VCaP (cell line): ENCODE results near the gene PXYLP1.
A peak's percentile ranks its signal among the peaks of the same experiment; 100 is the strongest.

ENCODE experiments used
- H3K27ac ChIP-seq: fragments of 450-650 bp; 2 replicates; pipeline ENCODE4 v1.5.1; 2017
- TF ChIP-seq, protein P1 (sequence below): fragments of 450-650 bp; conservative IDR thresholded peaks from 2 replicates; pipeline ENCODE4 v1.5.1; 2017; ENCODE audit warnings: mild to moderate bottlenecking, moderate library complexity

The PXYLP1 gene

DNA sequence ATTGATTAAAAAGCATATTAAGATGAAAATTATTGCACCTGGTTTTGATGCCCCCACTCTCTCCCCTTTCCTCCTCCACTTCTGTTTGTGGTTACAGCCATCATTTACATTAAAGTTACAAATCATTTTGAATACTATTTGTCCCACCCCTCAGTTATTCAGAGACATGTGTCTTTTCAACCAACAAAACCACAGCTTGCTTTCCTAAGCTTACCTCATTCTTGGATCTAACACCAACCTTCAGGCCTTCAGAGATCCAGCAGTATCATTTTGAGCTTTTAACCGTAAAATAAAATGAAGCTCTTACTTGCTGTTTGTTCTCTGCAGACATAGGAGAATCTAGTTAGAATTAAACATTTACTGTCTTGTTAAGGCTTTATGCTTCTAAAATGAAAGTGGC, 4.7 kb downstream of the PXYLP1 start:
- H3K27ac ChIP-seq: no peak overlapping the region
- TF ChIP-seq, protein P1, sequence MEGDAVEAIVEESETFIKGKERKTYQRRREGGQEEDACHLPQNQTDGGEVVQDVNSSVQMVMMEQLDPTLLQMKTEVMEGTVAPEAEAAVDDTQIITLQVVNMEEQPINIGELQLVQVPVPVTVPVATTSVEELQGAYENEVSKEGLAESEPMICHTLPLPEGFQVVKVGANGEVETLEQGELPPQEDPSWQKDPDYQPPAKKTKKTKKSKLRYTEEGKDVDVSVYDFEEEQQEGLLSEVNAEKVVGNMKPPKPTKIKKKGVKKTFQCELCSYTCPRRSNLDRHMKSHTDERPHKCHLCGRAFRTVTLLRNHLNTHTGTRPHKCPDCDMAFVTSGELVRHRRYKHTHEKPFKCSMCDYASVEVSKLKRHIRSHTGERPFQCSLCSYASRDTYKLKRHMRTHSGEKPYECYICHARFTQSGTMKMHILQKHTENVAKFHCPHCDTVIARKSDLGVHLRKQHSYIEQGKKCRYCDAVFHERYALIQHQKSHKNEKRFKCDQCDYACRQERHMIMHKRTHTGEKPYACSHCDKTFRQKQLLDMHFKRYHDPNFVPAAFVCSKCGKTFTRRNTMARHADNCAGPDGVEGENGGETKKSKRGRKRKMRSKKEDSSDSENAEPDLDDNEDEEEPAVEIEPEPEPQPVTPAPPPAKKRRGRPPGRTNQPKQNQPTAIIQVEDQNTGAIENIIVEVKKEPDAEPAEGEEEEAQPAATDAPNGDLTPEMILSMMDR: no peak

DNA sequence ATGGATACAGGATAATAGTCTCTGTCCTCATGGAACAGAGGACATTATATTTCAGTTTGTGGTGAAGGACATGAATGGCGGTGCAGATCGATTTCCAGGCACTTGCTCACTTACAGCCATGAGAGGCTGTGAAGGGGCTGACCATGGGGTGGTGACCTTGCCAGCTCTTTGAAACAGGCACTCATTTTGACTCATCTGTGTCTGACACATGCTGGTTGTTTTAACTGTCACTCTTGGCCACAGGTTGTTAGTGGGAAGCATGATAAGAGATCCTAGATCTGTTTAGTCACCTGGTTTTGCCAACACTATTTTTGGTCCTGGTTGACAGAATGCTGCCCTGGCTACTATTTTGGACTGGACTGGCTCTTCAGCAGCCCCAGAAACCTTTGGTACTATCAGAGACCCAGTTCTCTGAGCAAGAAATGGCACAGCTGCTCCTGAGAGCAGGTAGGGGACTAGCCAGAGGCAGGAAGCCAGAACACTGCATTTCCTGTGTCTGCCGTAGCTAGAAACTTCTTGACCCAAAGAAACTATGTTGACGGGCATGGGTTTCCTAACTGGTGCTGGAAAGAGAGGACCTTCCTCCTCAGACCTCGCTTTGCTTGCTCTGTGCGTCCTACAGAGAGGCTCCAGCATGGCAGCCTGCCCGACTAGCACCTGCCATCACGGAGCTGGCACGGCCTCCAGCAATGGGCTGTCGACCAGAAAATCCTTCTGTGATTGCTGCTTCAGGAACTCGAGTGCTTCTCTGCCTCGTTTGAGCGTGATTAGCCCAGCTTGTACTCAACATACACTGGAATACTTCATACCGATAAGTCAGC, 6.3 kb downstream of the PXYLP1 start:
- TF ChIP-seq, protein P1: no peak
- H3K27ac ChIP-seq: 0 out of 2 replicates have a peak overlapping the region, but pooled peaks have one; percentile 5

DNA sequence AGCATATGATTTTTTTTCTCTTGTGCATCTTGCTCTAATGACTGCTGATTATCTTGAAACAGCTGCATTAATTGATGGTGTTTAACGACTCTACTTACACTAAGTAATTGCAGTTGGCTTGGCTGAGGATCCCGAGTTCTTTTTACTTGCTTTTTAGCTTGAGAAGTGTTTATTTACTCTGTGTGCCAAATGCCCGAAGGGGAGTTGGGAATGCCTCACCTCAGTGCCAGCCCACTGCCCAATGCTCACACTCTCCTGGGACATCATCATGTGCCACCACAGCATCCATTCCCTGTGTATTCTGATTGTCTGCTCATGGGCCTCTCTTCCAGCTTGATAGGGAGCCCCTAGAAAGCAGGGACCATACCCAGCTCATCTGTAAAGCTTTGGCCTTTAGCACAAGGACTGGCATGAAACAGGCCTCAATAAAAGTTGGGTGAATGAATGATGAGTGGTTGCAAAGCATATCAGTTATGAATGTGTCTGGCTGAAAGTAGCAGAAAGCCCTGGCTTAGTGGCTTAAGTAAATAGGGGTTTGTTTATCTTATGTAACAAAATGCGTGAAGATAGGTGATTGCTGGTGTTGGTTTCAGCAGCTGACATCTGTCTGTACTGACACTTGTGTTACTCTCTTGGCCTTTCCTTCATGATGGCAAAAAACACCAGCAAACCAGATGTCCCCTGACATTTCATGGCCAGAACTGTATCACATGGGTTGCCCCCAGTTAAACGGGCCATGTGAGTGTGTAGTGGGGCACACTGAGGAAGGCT, 8.1 kb downstream of the PXYLP1 start:
- TF ChIP-seq, protein P1: no peak
- no peak overlapping the region for H3K27ac ChIP-seq

DNA sequence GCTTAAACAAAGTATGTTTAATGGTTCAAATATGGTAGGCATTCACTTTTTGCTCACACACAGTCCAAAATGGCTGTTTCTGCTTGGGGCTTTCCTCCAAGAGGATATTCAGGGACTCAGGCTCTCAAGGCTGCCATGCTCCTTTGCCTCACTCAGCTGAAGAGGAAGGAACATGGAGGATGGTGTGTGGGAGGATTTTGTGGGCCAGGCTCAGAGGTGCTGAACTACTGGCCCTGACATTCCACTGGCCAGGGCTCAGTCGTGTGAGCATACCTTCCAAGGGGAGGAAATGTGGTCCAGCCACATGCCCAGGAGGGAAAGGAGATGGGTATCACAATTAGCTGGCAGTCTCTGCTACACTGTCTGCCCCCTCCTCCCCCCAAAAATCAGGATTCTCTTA, 8.7 kb downstream of the PXYLP1 start:
- no peak overlapping the region for H3K27ac ChIP-seq
- TF ChIP-seq, protein P1: no peak

DNA sequence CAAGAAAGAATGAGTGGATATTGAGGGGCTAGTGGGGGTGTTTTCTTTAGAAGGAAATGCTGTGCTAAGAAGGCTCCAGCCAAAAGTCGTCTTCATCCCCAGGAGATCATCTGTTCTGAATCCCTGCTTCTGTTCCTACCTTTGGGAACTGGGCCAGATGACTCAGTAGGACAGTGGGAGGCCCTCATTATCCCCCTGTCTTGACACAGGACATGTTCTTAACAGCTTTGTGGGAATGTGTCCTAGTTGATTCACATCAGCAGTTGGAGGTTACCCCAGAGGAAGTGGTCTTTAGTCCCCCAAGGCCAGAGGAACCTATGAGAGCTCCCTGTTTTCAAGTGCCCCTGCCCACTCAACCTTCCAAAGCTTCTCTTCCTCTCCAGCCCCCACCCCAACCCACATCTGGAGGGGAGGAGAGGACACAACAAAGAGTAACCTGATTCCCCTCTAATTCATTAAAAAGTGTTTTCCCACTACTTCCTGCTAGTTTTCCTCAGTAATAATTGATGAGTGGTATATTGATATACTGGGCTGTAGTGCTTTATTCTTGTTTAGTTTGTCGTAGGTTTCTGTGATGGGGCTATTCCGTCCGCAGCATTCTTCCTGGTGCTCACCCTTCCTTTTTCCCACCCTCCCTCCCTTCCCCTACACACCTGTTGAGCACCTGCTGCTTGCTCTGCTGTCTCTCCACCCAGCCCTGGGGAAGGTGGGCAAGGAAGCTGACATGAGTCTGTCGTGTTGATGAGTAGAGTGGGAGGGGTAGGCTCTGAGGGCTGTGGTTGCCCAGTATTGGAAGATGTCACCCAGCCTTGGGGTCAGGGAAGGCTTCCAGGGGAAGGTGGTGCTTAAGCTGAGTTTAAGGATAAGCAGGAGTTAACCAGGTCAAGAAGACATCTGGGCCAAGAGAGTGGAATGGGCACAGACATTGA, 9.3 kb downstream of the PXYLP1 start:
- H3K27ac ChIP-seq: no peak overlapping the region
- TF ChIP-seq, protein P1: no peak

DNA sequence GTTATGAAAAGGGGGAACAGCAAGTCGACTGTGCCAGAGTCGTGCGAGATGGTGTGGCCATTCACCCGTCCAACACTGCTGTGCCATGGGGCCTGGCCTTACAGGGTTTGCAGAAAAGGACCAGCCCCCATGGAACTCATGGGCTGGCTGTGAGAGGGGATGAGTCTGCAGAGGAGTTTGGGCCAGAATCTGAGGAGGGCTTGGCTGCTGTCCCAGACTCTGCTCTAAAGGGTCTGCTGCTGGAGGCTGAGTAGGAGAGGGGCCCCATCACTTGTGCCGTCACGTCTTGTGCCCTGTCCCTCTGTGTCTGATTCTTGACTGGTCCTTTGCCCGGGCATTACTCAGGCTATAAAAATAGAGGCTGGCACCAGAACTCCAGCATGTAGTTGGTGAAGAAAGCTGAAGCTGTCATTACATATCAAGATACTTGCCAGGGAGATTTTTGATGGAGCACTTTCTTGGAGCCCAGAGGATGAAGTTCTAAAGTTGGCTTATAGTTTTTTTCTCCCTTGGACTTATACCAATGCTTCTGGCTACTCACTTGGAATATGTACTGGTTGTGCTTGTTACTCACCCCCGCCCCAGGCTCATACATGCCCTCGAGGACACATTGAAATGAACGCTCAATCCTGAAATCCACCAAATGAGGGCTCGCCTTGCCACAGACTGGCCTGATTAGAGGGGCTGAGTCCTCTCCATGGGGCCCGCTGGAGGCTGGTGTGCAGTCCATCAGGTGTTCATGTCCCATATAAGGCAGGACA, 10.2 kb downstream of the PXYLP1 start:
- no peak overlapping the region for H3K27ac ChIP-seq
- TF ChIP-seq, protein P1: no peak
